Measurements from ENCODE around the gene SLC13A1. TPM values are rescaled to one million over a fixed set of nuclear protein-coding genes. Genes with fewer than 3 reads are reported as not detected.
A peak's percentile ranks its signal among the peaks of the same experiment; 100 is the strongest.

The SLC13A1 gene
- total and polyA plus RNA-seq, 12 donors: not detected

GRCh38 chr7:123169065-123169464, 30.7 kb downstream of the SLC13A1 start:
- Histone ChIP-seq H3K36me3 (replicated peaks in 1 of 2) (no peaks in the 10 kb centered on the region), H3K4me3 (no peak overlapping the region), H3K27ac (no peak overlapping the region), H3K27me3 (no peaks in the 10 kb centered on the region), H3K9me3 (replicated peaks in 1 of 3) (no peaks in the 10 kb centered on the region), H3K4me1 (replicated peaks in 1 of 2) (no peaks in the 10 kb centered on the region)
- DNase-seq: no peak
- intact Hi-C loops (cut with DNase I): no loop called here
- TF ChIP-seq POLR2A (IDR thresholded peaks at IDR 0.05) (no peak), CTCF (IDR thresholded peaks at IDR 0.05) (no peak)
- WGBS, 4 donors: 75 to 91% (median 87%) methylated on average over 8 of the region's 8 CpGs

GRCh38 chr7:123157606-123158005, 42.2 kb downstream of the SLC13A1 start:
- no peak for DNase-seq
- no peak overlapping the region for H3K27ac ChIP-seq
- no peaks in the 10 kb centered on the region for H3K9me3 ChIP-seq (replicated peaks in 1 of 3)
- no peaks in the 10 kb centered on the region for H3K4me1 ChIP-seq (replicated peaks in 1 of 2)
- no peaks in the 10 kb centered on the region for H3K36me3 ChIP-seq (replicated peaks in 1 of 2)
- intact Hi-C loops (cut with DNase I): no loop called here
- H3K4me3 ChIP-seq: no peak overlapping the region
- H3K27me3 ChIP-seq: no peaks in the 10 kb centered on the region
- TF ChIP-seq CTCF (IDR thresholded peaks at IDR 0.05) (no peak), POLR2A (IDR thresholded peaks at IDR 0.05) (no peak)

GRCh38 chr7:123155571-123155970, 44.2 kb downstream of the SLC13A1 start:
- 85 to 90% (median 87%) methylated on average over 7 of the region's 7 CpGs for WGBS, 4 donors
- H3K4me1 ChIP-seq (replicated peaks in 1 of 2): no peaks in the 10 kb centered on the region
- H3K27ac ChIP-seq: no peak overlapping the region

GRCh38 chr7:123154231-123154860, 45.4 kb downstream of the SLC13A1 start:
- no peaks in the 10 kb centered on the region for H3K36me3 ChIP-seq (replicated peaks in 1 of 2)
- H3K9me3 ChIP-seq (replicated peaks in 1 of 3): no peaks in the 10 kb centered on the region
- no peaks in the 10 kb centered on the region for H3K27me3 ChIP-seq
- TF ChIP-seq CTCF (IDR thresholded peaks at IDR 0.05) (peak; percentile 63 to 89 (median 78)), POLR2A (IDR thresholded peaks at IDR 0.05) (no peak)
- H3K4me3 ChIP-seq: no peak overlapping the region
- H3K4me1 ChIP-seq (replicated peaks in 1 of 2): no peaks in the 10 kb centered on the region
- 0 to 2% (median 1%) methylated on average over 3 of the region's 3 CpGs for WGBS, 4 donors
- DNase-seq: peak; percentile 71 to 96 (median 83)
- no peak overlapping the region for H3K27ac ChIP-seq
- intact Hi-C loops (cut with DNase I): no loop called here

More at GRCh38 chr7:123155571-123155970, 44.2 kb downstream of the SLC13A1 start:
- Histone ChIP-seq H3K4me3 (no peak overlapping the region), H3K27me3 (no peaks in the 10 kb centered on the region), H3K36me3 (replicated peaks in 1 of 2) (no peaks in the 10 kb centered on the region), H3K9me3 (replicated peaks in 1 of 3) (no peaks in the 10 kb centered on the region)
- TF ChIP-seq CTCF (IDR thresholded peaks at IDR 0.05): no peak
- no peak for TF ChIP-seq POLR2A (IDR thresholded peaks at IDR 0.05)
- DNase-seq: no peak
- intact Hi-C loops (cut with DNase I): no loop called here

Measured in adrenal gland (tissue), 12 donors.